Measurements from ENCODE around the gene NUMA1.

DNA sequence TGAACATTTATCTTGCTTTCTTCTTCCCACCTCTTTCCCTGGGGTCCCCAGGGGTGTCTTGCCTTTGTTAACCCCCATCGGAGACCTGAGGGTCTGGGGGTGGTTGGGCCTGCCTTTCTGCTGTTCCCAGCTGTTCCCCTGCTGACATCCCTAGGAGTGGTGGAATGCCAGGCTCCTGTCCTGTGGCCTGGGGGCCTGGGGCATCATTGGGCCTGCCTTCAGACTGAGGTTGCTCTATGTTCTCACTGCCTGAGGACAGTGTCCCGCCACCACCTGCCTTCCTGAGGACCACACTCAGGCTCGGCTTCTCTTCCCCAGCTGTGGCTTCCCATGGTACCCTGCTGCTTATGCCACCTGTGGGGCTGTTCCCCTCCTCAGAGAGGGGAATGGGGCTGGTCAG lies 82.7 kb downstream of the NUMA1 start:
- TF ChIP-seq, protein P1, sequence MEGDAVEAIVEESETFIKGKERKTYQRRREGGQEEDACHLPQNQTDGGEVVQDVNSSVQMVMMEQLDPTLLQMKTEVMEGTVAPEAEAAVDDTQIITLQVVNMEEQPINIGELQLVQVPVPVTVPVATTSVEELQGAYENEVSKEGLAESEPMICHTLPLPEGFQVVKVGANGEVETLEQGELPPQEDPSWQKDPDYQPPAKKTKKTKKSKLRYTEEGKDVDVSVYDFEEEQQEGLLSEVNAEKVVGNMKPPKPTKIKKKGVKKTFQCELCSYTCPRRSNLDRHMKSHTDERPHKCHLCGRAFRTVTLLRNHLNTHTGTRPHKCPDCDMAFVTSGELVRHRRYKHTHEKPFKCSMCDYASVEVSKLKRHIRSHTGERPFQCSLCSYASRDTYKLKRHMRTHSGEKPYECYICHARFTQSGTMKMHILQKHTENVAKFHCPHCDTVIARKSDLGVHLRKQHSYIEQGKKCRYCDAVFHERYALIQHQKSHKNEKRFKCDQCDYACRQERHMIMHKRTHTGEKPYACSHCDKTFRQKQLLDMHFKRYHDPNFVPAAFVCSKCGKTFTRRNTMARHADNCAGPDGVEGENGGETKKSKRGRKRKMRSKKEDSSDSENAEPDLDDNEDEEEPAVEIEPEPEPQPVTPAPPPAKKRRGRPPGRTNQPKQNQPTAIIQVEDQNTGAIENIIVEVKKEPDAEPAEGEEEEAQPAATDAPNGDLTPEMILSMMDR (conservative IDR thresholded peaks at IDR 0.05; ENCODE audit: low read length) = no peak
- no peak for TF ChIP-seq EZH2phosphoT487 (IDR thresholded peaks at IDR 0.05; ENCODE audit: borderline replicate concordance, low read depth, low read length)

Measured in OCI-LY7 (cell line).